ENCODE measurements around the gene NME5.

Gene NME5

GRCh38 chr5:138102454-138103318 lies 36.5 kb downstream of the NME5 start:
- 47% methylated on average over 7 of the region's 7 CpGs for WGBS
- no peaks in the 10 kb centered on the region for H3K9me3 ChIP-seq (ENCODE audit: insufficient read depth, low read depth, low read length)
- no peak overlapping the region for H3K9ac ChIP-seq (ENCODE audit: low read depth, low read length)
- H3K36me3 ChIP-seq (ENCODE audit: insufficient read depth, low read length) = no peaks in the 10 kb centered on the region
- peak overlapping the region; percentile 72; the same call in 1 of the 2 replicates for H3K27ac ChIP-seq (ENCODE audit: low read depth, low read length)
- H3K27me3 ChIP-seq (ENCODE audit: insufficient read depth, low read length) = peaks cover 41% of the 10 kb centered on the region
- no peak overlapping the region for H3K4me3 ChIP-seq (ENCODE audit: low read length)
- peaks cover 13% of the 10 kb centered on the region; the same call in 1 of the 2 replicates for H3K4me1 ChIP-seq (ENCODE audit: insufficient read depth, low read length)

- H3K4me1 ChIP-seq (ENCODE audit: insufficient read depth, low read length) = peaks cover 38% of the 10 kb centered on the region
- no peak overlapping the region for H3K27ac ChIP-seq (ENCODE audit: low read depth, low read length)
- no peaks in the 10 kb centered on the region for H3K36me3 ChIP-seq (ENCODE audit: insufficient read depth, low read length)
- no peak overlapping the region for H3K4me3 ChIP-seq (ENCODE audit: low read length)
- no peak overlapping the region for H3K9ac ChIP-seq (ENCODE audit: low read depth, low read length)
- no peaks in the 10 kb centered on the region for H3K9me3 ChIP-seq (ENCODE audit: insufficient read depth, low read depth, low read length)
- WGBS = 93% methylated on average over 11 of the region's 11 CpGs
- peaks cover 84% of the 10 kb centered on the region for H3K27me3 ChIP-seq (ENCODE audit: insufficient read depth, low read length)
Observed at GRCh38 chr5:138096997-138097828, 42.0 kb downstream of the NME5 start.

GRCh38 chr5:138096363-138096762 lies 42.9 kb downstream of the NME5 start:
- Histone ChIP-seq H3K9me3 (ENCODE audit: insufficient read depth, low read depth, low read length) (no peaks in the 10 kb centered on the region), H3K36me3 (ENCODE audit: insufficient read depth, low read length) (no peaks in the 10 kb centered on the region), H3K27me3 (ENCODE audit: insufficient read depth, low read length) (peaks cover 88% of the 10 kb centered on the region), H3K4me1 (ENCODE audit: insufficient read depth, low read length) (peaks cover 46% of the 10 kb centered on the region), H3K9ac (ENCODE audit: low read depth, low read length) (no peak overlapping the region), H3K27ac (ENCODE audit: low read depth, low read length) (no peak overlapping the region; the same call in 1 of the 2 replicates), H3K4me3 (ENCODE audit: low read length) (no peak overlapping the region)
- WGBS = 85% methylated on average over 2 of the region's 2 CpGs

- peaks cover 46% of the 10 kb centered on the region for H3K4me1 ChIP-seq (ENCODE audit: insufficient read depth, low read length)
- H3K36me3 ChIP-seq (ENCODE audit: insufficient read depth, low read length) = no peaks in the 10 kb centered on the region
- peak overlapping the region; percentile 90; the same call in 1 of the 2 replicates for H3K27ac ChIP-seq (ENCODE audit: low read depth, low read length)
- H3K4me3 ChIP-seq (ENCODE audit: low read length) = peak overlapping the region; percentile 37
- no peaks in the 10 kb centered on the region for H3K9me3 ChIP-seq (ENCODE audit: insufficient read depth, low read depth, low read length)
- peaks cover 93% of the 10 kb centered on the region for H3K27me3 ChIP-seq (ENCODE audit: insufficient read depth, low read length)
- H3K9ac ChIP-seq (ENCODE audit: low read depth, low read length) = no peak overlapping the region
- 0% methylated on average over 2 of the region's 4 CpGs for WGBS
Observed at GRCh38 chr5:138095100-138095907, 43.9 kb downstream of the NME5 start.

- H3K4me1 ChIP-seq (ENCODE audit: insufficient read depth, low read length) = peaks cover 46% of the 10 kb centered on the region
- no peaks in the 10 kb centered on the region for H3K36me3 ChIP-seq (ENCODE audit: insufficient read depth, low read length)
- no peaks in the 10 kb centered on the region for H3K9me3 ChIP-seq (ENCODE audit: insufficient read depth, low read depth, low read length)
- no peak overlapping the region for H3K27ac ChIP-seq (ENCODE audit: low read depth, low read length)
- 88% methylated on average over 1 of the region's 1 CpG for WGBS
- H3K9ac ChIP-seq (ENCODE audit: low read depth, low read length) = no peak overlapping the region
- no peak overlapping the region for H3K4me3 ChIP-seq (ENCODE audit: low read length)
- peaks cover 93% of the 10 kb centered on the region for H3K27me3 ChIP-seq (ENCODE audit: insufficient read depth, low read length)
Observed at GRCh38 chr5:138093036-138093435, 46.2 kb downstream of the NME5 start.

GRCh38 chr5:138092301-138092700 lies 46.9 kb downstream of the NME5 start:
- H3K36me3 ChIP-seq (ENCODE audit: insufficient read depth, low read length) = no peaks in the 10 kb centered on the region
- 16% methylated on average over 1 of the region's 1 CpG for WGBS
- peaks cover 91% of the 10 kb centered on the region for H3K27me3 ChIP-seq (ENCODE audit: insufficient read depth, low read length)
- H3K9ac ChIP-seq (ENCODE audit: low read depth, low read length) = no peak overlapping the region
- no peak overlapping the region for H3K27ac ChIP-seq (ENCODE audit: low read depth, low read length)
- H3K9me3 ChIP-seq (ENCODE audit: insufficient read depth, low read depth, low read length) = no peaks in the 10 kb centered on the region
- no peak overlapping the region for H3K4me3 ChIP-seq (ENCODE audit: low read length)
- peaks cover 44% of the 10 kb centered on the region for H3K4me1 ChIP-seq (ENCODE audit: insufficient read depth, low read length)

GRCh38 chr5:138091685-138092084 lies 47.5 kb downstream of the NME5 start:
- Histone ChIP-seq H3K4me3 (ENCODE audit: low read length) (no peak overlapping the region), H3K36me3 (ENCODE audit: insufficient read depth, low read length) (no peaks in the 10 kb centered on the region), H3K9me3 (ENCODE audit: insufficient read depth, low read depth, low read length) (no peaks in the 10 kb centered on the region), H3K27ac (ENCODE audit: low read depth, low read length) (no peak overlapping the region), H3K4me1 (ENCODE audit: insufficient read depth, low read length) (peaks cover 43% of the 10 kb centered on the region), H3K9ac (ENCODE audit: low read depth, low read length) (no peak overlapping the region), H3K27me3 (ENCODE audit: insufficient read depth, low read length) (peaks cover 85% of the 10 kb centered on the region)
- WGBS = 85% methylated on average over 4 of the region's 4 CpGs

- Histone ChIP-seq H3K9ac (ENCODE audit: low read depth, low read length) (no peak within 1 kb of the TSS), H3K9me3 (ENCODE audit: insufficient read depth, low read depth, low read length) (no peaks in the 10 kb centered on the region), H3K27ac (ENCODE audit: low read depth, low read length) (no peak within 1 kb of the TSS), H3K4me1 (ENCODE audit: insufficient read depth, low read length) (peaks cover 7% of the 10 kb centered on the region), H3K27me3 (ENCODE audit: insufficient read depth, low read length) (peaks cover 11% of the 10 kb centered on the region; the same call in 1 of the 2 replicates), H3K36me3 (ENCODE audit: insufficient read depth, low read length) (no peaks in the 10 kb centered on the region), H3K4me3 (ENCODE audit: low read length) (no peak within 1 kb of the TSS)
- WGBS = 32% methylated on average over 5 of the region's 5 CpGs
Observed at GRCh38 chr5:138083702-138084101, 55.5 kb downstream of the NME5 start, which contains the start of gene WNT8A. TSS of gene WNT8A (plus strand) at chr5:138084033. CDS start at chr5:138084128, 95 bp downstream.

GRCh38 chr5:138082033-138082432 lies 57.2 kb downstream of the NME5 start:
- WGBS = 72% methylated on average over 4 of the region's 4 CpGs
- Histone ChIP-seq H3K27me3 (ENCODE audit: insufficient read depth, low read length) (no peaks in the 10 kb centered on the region; the same call in 1 of the 2 replicates), H3K9ac (ENCODE audit: low read depth, low read length) (no peak overlapping the region), H3K4me3 (ENCODE audit: low read length) (no peak overlapping the region), H3K27ac (ENCODE audit: low read depth, low read length) (no peak overlapping the region), H3K4me1 (ENCODE audit: insufficient read depth, low read length) (peaks cover 17% of the 10 kb centered on the region), H3K9me3 (ENCODE audit: insufficient read depth, low read depth, low read length) (no peaks in the 10 kb centered on the region), H3K36me3 (ENCODE audit: insufficient read depth, low read length) (no peaks in the 10 kb centered on the region)

GRCh38 chr5:138078006-138078643 lies 61.1 kb downstream of the NME5 start:
- Histone ChIP-seq H3K9me3 (ENCODE audit: insufficient read depth, low read depth, low read length) (no peaks in the 10 kb centered on the region), H3K36me3 (ENCODE audit: insufficient read depth, low read length) (no peaks in the 10 kb centered on the region), H3K4me1 (ENCODE audit: insufficient read depth, low read length) (peaks cover 13% of the 10 kb centered on the region), H3K27ac (ENCODE audit: low read depth, low read length) (no peak overlapping the region), H3K4me3 (ENCODE audit: low read length) (no peak overlapping the region), H3K9ac (ENCODE audit: low read depth, low read length) (no peak overlapping the region), H3K27me3 (ENCODE audit: insufficient read depth, low read length) (no peaks in the 10 kb centered on the region)
- WGBS = 32% methylated on average over 1 of the region's 1 CpG
